ENCODE results near the gene PIK3R5. TPM values are rescaled to one million over a fixed set of nuclear protein-coding genes. Genes with fewer than 3 reads are reported as not detected.

The PIK3R5 gene
- total RNA-seq, 1 donor from 2014 or later = 74.1 TPM

DNA sequence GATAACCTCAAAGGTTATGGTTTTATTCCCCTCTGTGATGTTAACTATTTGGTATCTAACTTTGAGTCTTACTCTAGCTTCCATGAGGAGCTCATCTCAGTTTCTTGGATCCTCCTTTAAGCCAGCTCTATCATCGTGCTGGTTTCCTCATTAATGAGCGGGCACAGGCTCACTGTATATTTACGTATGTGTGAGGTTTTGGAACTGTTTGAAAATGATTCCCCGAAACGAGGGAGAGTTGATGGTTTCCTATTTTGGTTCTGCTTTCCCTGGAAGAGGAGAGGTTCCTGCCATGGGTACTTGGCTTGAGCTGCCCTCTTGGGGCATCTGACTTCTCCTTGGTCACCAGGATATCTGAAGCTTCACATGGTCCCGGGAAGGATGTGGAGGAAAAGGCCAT lies 65.3 kb downstream of the PIK3R5 start:
- intact Hi-C loops (cut with micrococcal nuclease) = no loop called here

- intact Hi-C loops (cut with micrococcal nuclease) = loop anchor here (1.0 to 10.0 kb wide), 10 partner anchors 30 to 516 kb away; partner anchors contain the start of genes NDEL1, PIK3R5 and RPL26
These were observed 66.9 kb downstream of the PIK3R5 start for GRCh38 chr17:8898636-8899035.

DNA sequence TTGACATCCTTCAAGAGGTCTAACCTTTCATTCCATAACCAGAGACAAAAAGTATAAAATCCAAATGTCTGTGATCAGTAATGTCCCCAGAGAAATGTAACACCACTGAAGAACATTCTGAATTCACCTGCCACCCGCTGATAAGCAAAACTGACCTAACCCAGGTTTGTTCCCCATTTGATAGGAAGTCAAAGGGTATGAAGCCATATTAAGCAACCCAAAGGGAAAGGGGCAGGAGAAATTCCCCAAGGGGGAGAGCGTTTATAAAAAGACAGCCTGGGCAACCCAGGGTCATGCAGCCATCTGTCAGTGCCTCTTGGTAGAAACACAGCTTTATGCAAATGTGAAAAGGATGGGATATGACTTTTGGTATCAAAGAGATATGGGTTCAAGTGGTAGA lies 67.4 kb downstream of the PIK3R5 start:
- intact Hi-C loops (cut with micrococcal nuclease) = loop anchor here (2.0 to 10.0 kb wide), 6 partner anchors 29 to 515 kb away; partner anchors contain the start of gene RPL26

GRCh38 chr17:8896641-8897635 lies 68.6 kb downstream of the PIK3R5 start:
- intact Hi-C loops (cut with micrococcal nuclease) = loop anchor here (5.0 to 10.0 kb wide), 2 partner anchors 112 to 150 kb away; no protein-coding TSS in a partner anchor

- intact Hi-C loops (cut with micrococcal nuclease) = loop anchor here (5.0 to 10.0 kb wide), 2 partner anchors 111 to 149 kb away; no protein-coding TSS in a partner anchor
These were observed 69.4 kb downstream of the PIK3R5 start for GRCh38 chr17:8896087-8896486.

DNA sequence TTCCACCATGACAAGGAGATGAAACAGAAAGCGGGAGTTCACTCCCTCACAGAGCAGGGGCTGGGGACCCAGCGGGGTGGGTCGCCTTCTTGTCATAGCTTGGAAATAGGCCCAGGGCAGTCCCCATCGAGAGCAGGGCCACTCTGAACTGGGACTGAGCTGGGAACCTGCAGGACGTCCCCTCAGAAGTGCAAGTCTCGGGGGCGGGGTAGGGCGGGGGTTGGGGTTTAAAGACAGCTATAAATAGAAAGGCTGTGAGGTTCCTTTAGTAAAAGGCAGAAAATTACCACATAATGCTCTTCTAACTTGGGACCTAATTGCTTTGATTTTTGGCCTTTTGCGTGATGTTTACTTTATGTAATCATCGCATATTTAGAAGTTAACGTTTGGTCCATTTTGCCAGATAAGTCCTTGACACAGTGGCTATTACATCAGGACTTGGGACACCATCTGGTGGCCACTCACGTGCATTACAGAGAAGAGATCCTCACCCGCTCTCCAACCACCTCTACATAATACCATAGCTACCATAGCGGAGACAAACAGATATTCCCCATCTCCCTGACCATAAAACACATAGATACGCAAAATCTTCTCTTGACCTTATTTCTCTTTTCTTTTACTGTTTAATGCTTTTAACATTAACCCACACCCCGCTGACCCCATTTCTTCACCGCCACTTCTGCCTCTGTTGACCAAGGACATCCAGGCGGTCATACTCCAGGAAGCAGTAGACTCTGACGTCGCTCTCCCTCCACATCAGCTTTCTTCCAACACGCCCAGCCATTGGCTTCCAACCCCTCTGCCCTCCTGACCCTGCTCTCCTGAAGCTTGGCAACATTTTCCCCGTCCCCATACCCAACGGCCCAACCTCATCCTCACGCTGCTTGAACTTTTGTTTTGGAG lies 70.6 kb downstream of the PIK3R5 start:
- intact Hi-C loops (cut with micrococcal nuclease) = loop anchor here (1.0 to 10.0 kb wide), 3 partner anchors 103 to 148 kb away; no protein-coding TSS in a partner anchor

DNA sequence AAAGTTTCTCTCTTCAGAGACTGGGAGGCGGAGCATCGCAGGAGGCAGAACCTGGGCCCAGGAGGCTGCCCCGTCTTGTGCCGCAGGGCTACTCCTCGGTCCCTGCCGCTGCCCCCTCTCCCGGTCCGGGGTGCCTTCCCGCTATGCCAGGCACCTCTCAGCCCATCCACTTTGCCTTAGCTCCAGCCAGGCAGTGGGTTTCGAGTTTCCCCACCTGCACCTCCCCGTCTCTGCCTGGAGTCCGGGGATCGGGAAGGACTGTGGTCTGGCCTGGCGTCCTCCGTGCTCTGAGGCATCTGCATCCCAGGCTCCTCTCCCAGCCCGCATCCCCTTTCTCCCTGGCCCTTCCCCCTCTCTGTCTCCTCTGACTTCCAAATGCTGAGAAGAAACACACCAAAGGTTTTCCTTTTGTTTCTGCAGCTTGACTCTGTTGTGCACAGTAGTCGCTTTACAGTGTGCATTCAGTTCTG lies 71.3 kb downstream of the PIK3R5 start:
- intact Hi-C loops (cut with micrococcal nuclease) = loop anchor here (10.0 kb wide), 1 partner anchor 109 kb away; no protein-coding TSS in a partner anchor

GRCh38 chr17:8893621-8894201 lies 71.8 kb downstream of the PIK3R5 start:
- intact Hi-C loops (cut with micrococcal nuclease) = loop anchor here (10.0 kb wide), 1 partner anchor 109 kb away; no protein-coding TSS in a partner anchor

- intact Hi-C loops (cut with micrococcal nuclease) = loop anchor here (10.0 kb wide), 1 partner anchor 108 kb away; no protein-coding TSS in a partner anchor
These were observed 72.4 kb downstream of the PIK3R5 start for GRCh38 chr17:8893059-8893458.

DNA sequence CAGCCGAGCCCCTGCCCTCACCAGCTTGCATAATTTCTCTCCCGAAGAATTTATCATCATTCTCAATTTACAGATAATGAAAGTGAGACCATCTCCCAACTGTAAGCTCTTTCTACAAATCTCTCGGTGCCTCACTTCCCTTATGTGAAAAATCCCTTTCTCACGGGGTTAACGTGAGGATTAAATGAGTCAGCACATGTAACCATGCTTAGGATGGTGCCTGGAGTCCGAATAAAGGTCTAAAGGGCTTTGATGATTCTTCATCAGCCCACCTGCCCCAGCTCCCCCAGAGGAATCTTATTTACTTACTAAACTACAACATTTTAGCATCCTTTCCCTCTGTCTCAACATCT lies 73.2 kb downstream of the PIK3R5 start:
- intact Hi-C loops (cut with micrococcal nuclease) = loop anchor here (10.0 kb wide), 1 partner anchor 108 kb away; no protein-coding TSS in a partner anchor

DNA sequence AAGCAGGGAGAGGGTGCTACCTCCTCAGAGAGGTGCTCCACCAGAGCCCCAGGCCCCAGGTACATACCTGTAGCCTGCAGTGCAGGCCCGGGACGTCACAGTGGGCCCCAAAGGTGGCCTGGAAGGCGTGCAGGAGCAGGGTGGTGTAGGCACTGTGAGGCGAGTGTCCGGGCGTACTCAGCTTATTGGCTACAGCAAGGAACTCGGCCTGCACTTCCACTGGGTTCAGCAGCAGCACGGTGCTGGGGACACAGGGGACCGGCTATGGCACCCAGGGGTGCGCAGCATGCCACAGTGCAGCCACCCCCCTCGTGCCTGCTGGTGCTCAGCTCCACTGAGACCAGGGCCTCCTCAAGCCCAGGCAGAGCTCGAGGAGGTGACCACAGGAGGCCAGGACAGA lies 74.8 kb downstream of the PIK3R5 start:
- intact Hi-C loops (cut with micrococcal nuclease) = loop anchor here (10.0 kb wide), 1 partner anchor 106 kb away; no protein-coding TSS in a partner anchor

DNA sequence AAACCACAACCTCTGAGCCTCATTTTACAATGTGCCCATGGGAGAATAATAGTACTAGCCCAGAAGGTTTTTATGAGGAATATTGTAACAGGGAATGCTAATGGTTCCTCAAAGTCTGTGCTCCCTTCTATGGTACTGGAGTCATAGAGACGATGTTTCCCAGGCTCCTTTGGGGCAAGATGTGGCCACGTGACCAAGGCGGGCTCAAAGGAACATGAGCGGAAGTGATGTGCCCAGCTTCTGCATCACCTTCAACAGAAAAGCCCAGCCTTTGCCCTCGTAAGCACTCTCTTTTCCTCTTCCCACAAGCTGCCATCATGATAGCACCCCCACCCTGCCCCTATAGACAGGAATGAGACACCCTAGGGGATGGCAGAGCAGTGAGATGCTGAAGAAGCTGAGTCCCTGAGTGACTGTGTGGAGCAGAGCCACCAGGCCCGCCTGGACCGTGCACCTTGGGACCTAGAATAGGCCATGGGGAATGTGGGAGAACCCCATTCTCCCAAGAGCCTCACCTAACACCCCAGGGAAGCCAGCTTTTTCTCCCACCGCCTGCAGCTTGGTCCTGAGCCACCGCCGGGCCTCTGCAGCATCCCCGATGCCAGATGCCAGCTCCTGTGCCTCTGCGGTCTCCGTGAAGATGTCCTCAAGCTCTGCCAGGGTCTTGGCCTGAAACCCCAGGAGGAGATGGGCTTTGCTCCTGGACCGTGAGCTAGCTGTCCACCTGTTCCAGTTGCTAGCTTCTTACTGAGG lies 75.9 kb downstream of the PIK3R5 start:
- intact Hi-C loops (cut with micrococcal nuclease) = loop anchor here (10.0 kb wide), 1 partner anchor 105 kb away; no protein-coding TSS in a partner anchor

DNA sequence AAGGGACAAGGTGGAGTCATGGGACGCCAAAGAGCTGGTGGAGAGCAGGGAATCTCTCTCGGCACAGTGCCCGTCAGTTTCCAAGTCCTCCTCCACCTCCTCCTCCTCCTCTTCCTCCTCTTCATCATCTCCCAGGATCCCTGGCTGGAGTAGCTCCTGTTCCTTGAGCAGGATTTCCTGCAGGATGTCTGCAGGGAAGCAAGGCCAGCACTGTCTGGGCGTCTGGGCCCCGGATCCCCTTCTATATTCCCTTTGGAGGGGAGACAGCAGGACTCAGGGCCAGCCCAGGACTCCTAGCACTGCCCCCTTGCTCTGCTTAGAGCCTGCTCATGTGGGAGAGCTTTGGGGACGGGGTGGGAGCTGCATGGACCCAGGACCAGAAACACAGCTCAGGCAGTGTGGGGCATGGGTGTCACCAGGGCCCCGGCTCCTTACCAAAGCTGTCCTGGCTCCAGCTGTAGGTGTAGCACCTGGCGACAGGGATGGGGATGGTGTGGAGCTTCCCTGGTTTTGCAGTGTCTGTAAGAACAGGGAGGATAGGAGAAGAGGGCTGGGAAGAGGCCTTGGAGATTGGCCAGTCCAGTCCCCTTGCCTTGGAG lies 76.7 kb downstream of the PIK3R5 start:
- intact Hi-C loops (cut with micrococcal nuclease) = no loop called here

GRCh38 chr17:8887834-8888703 lies 77.4 kb downstream of the PIK3R5 start:
- intact Hi-C loops (cut with micrococcal nuclease) = no loop called here

GRCh38 chr17:8887301-8887700 lies 78.2 kb downstream of the PIK3R5 start:
- intact Hi-C loops (cut with micrococcal nuclease) = no loop called here

DNA sequence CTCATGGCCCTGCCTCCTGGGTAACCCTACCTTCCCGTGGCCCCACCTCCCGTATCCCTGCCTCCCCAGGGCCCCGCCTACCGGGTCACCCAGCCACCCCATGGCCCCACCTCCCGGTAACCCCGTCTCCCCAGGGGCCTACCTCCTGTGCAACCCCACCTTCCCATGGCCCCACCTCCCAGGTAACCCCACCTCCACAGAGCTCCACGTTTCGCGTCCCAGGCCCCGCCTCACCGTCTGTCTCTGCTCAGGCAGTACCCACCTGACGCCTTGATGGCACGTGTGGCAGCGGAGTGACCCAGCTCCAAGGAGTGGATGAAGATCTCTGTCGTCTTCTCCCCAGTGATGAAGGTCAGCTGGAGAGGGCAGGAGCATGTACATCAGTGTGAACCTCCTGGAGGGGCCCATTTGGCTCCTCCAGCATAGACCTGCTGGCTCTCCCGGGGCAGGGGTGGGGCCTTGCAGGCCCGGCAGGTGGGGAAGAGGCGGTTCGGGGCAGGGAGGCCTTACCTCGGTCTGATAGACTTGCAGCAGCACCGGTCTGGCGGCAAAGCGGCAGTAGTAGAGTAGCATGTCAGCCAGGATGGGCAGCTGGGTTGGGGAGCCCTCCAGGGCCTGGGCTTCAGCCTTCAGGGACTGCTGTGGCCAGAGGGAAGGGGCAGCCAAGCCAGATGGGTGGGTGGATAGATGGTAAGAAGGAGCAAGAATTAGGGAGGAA lies 79.4 kb downstream of the PIK3R5 start:
- intact Hi-C loops (cut with micrococcal nuclease) = loop anchor here (1.0 kb wide), 1 partner anchor 79 kb away; the partner anchor contains the start of gene PIK3R5

DNA sequence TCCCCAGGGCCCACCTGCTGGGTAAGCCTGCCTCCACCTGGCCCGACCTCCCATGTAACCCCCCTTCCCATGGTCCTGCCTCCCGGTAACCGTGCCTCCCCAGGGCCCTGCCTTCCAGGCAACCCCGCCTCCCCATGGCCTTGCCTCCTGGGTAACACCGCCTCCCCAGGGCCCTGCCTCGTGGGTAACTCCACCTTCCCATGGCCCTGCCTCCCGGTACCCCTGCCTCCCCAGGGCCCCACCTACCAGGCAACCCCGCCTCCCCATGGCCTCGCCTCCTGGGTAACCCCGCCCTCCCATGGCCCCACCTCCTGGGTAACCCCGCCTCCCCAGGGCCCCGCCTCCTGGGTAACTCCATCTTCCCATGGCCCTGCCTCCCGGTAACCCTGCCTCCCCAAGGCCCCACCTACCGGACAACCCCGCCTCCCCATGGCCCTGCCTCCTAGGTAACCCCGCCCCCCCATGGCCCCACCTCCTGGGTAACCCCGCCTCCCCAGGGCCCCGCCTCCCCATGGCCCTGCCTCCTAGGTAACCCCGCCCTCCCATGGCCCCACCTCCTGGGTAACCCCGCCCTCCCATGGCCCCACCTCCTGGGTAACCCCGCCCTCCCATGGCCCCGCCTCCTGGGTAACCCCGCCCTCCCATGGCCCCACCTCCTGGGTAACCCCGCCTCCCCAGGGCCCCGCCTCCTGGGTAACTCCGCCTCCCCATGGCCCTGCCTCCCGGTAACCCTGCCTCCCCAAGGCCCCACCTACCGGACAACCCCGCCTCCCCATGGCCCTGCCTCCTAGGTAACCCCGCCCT lies 80.1 kb downstream of the PIK3R5 start:
- intact Hi-C loops (cut with micrococcal nuclease) = loop anchor here (1.0 kb wide), 1 partner anchor 80 kb away; the partner anchor contains the start of gene PIK3R5

Data from T-helper 1 cell treated with Interleukin-12 subunit alpha and Interleukin-12 subunit beta and Interleukin-4 antibody, amounts not matched to agents 30 ng/mL and 1 ng/mL, for 36 hours (primary cell).